SU-DHL-6 (cell line): ENCODE data around the gene ACACB.

Source experiments
- H2AFZ ChIP-seq: fragments of 200-600 bp; sonication (generic); 2 replicates; pipeline ENCODE4 v1.6.1; 2014; ENCODE audit warnings: low read depth, mild to moderate bottlenecking, moderate library complexity, mixed read lengths, antibody characterized with exemption, low read length; ENCODE audit not compliant: severe bottlenecking
- H3F3A ChIP-seq: fragments of 200-600 bp; shearing (Covaris generic); 2 replicates; pipeline ENCODE4 v1.6.0; 2016; ENCODE audit warnings: antibody characterized with exemption, mild to moderate bottlenecking; ENCODE audit not compliant: insufficient read depth
- H3K27ac ChIP-seq: fragments of 200-600 bp; sonication (generic); 2 replicates; pipeline ENCODE4 v1.5.1; 2016; ENCODE audit warnings: low read depth, mild to moderate bottlenecking, low read length, moderate library complexity, mixed read lengths
- H3K27me3 ChIP-seq: fragments of 200-600 bp; sonication (generic), shearing (Covaris generic); 2 replicates; pipeline ENCODE4 v1.6.0; 2014; ENCODE audit warnings: mild to moderate bottlenecking, low read length
- H3K36me3 ChIP-seq: fragments of 200-600 bp; sonication (generic); 2 replicates; pipeline ENCODE4 v1.6.1; 2014; ENCODE audit warnings: mild to moderate bottlenecking, low read length, mixed read lengths
- H3K4me2 ChIP-seq: fragments of 300-600, 200-600 bp; shearing (Covaris generic), sonication (generic); 2 replicates; pipeline ENCODE4 v1.6.0; 2014; ENCODE audit warnings: low read length, low read depth, mild to moderate bottlenecking; ENCODE audit not compliant: poor library complexity, severe bottlenecking
- H3K4me3 ChIP-seq: fragments of 200-600 bp; sonication (generic); 2 replicates; pipeline ENCODE4 v1.5.1; 2014; ENCODE audit warnings: antibody characterized with exemption, low read length, mild to moderate bottlenecking, mixed read lengths; ENCODE audit not compliant: insufficient read depth, poor library complexity, severe bottlenecking
- H3K79me2 ChIP-seq: fragments of 200-600 bp; sonication (generic); 2 replicates; pipeline ENCODE4 v1.6.1; 2014; ENCODE audit warnings: mild to moderate bottlenecking, low read length, moderate library complexity; ENCODE audit not compliant: insufficient read depth
- H3K9ac ChIP-seq: fragments of 200-600 bp; sonication (generic); 2 replicates; pipeline ENCODE4 v1.7.0; 2014; ENCODE audit warnings: mild to moderate bottlenecking, low read length
- H3K9me2 ChIP-seq: fragments of 200-600 bp; sonication (generic); replicated peaks from 2 replicates; pipeline ENCODE4 v1.6.1; 2014; ENCODE audit warnings: low read length; ENCODE audit not compliant: insufficient read depth
- H3K9me3 ChIP-seq: fragments of 200-600 bp; sonication (generic); 2 replicates; pipeline ENCODE4 v1.6.1; 2014; ENCODE audit warnings: low read length, mixed read lengths; ENCODE audit not compliant: insufficient read depth
- H4K20me1 ChIP-seq: fragments of 200-600 bp; sonication (generic); 2 replicates; pipeline ENCODE4 v1.6.1; 2014; ENCODE audit warnings: low read depth, mild to moderate bottlenecking, antibody characterized with exemption, low read length, moderate library complexity, mixed read lengths
- CTCF ChIP-seq: fragments of 200-600 bp; sonication (generic); IDR thresholded peaks from one replicate; pipeline ENCODE4 v1.5.1; 2017; ENCODE audit warnings: antibody characterized with exemption, mild to moderate bottlenecking, low read length, moderate library complexity; ENCODE audit not compliant: insufficient read depth, poor library complexity, severe bottlenecking
- EZH2phosphoT487 ChIP-seq: fragments of 200-600 bp; sonication (generic), shearing (Covaris generic); conservative IDR thresholded peaks from 2 replicates; pipeline ENCODE4 v1.6.1; 2018; ENCODE audit warnings: mild to moderate bottlenecking, antibody characterized with exemption, low read length, moderate library complexity, mixed read lengths

The ACACB gene

DNA sequence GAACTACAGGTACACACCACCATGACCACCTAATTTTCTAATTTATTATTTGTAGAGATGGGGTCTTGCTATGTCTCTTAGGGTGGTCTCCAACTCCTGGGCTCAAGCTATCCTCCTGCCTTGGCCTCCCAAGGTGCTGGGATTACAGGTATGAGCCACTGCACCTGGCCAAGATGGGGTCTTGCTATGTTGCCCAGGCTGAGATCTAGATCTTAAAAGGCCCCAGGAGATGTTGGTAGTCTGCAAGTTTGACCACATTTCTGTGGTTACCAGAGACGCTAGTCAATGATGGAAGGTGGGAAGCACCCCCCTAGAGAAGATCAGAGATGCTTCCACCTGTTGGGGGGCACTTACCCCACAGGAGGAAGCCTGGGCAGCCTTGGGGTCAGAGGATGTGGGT is 158.0 kb downstream of the ACACB start:
- no peak overlapping the region for H3K27ac ChIP-seq
- H3K4me2 ChIP-seq = no peak overlapping the region
- no peak overlapping the region for H3K4me3 ChIP-seq
- H3K36me3 ChIP-seq = no peaks in the 10 kb centered on the region
- H3K9ac ChIP-seq = no peak overlapping the region
- no peaks in the 10 kb centered on the region for H3F3A ChIP-seq
- no peaks in the 10 kb centered on the region for H3K27me3 ChIP-seq
- H3K9me2 ChIP-seq = no peaks in the 10 kb centered on the region
- H3K9me3 ChIP-seq = no peaks in the 10 kb centered on the region
- no peaks in the 10 kb centered on the region for H3K79me2 ChIP-seq
- H2AFZ ChIP-seq = no peak overlapping the region
- TF ChIP-seq CTCF (no peak), EZH2phosphoT487 (no peak)
- no peaks in the 10 kb centered on the region for H4K20me1 ChIP-seq

GRCh38 chr12:109275173-109275572 is 158.8 kb downstream of the ACACB start:
- H3K9me3 ChIP-seq = no peaks in the 10 kb centered on the region
- H3K27me3 ChIP-seq = no peaks in the 10 kb centered on the region
- TF ChIP-seq EZH2phosphoT487 (no peak), CTCF (no peak)
- H3K4me3 ChIP-seq = no peak overlapping the region
- H2AFZ ChIP-seq = no peak overlapping the region
- H3K79me2 ChIP-seq = no peaks in the 10 kb centered on the region
- no peaks in the 10 kb centered on the region for H3K36me3 ChIP-seq
- H4K20me1 ChIP-seq = no peaks in the 10 kb centered on the region
- no peak overlapping the region for H3K9ac ChIP-seq
- no peak overlapping the region for H3K4me2 ChIP-seq
- H3K9me2 ChIP-seq = no peaks in the 10 kb centered on the region
- H3F3A ChIP-seq = no peaks in the 10 kb centered on the region
- no peak overlapping the region for H3K27ac ChIP-seq

DNA sequence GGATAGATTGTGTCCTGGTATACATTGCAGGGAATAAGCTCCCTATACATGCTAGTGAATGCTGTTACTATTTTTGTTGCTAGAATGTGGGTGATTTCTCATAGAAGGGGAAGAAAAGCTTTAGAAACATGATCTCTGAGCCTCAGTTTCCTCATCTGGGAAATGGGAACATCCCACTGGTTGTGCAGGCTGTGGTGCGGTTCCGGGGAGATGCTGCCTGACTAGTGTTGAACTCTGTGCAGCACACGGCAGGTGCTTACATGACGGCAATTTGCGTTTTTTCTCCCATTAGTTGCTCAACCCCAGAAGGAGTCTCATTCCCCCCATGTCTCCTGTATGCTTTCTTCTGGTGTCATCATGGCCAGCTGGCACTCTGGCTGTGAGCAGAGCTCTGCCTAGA is 159.8 kb downstream of the ACACB start:
- no peak overlapping the region for H3K9ac ChIP-seq
- no peak overlapping the region for H3K27ac ChIP-seq
- H3K79me2 ChIP-seq = no peaks in the 10 kb centered on the region
- no peak overlapping the region for H3K4me2 ChIP-seq
- H2AFZ ChIP-seq = no peak overlapping the region
- no peaks in the 10 kb centered on the region for H3K36me3 ChIP-seq
- no peaks in the 10 kb centered on the region for H4K20me1 ChIP-seq
- no peaks in the 10 kb centered on the region for H3F3A ChIP-seq
- H3K9me3 ChIP-seq = no peaks in the 10 kb centered on the region
- no peak overlapping the region for H3K4me3 ChIP-seq
- H3K9me2 ChIP-seq = no peaks in the 10 kb centered on the region
- TF ChIP-seq CTCF = no peak
- TF ChIP-seq EZH2phosphoT487 = no peak
- H3K27me3 ChIP-seq = no peaks in the 10 kb centered on the region
